ENCODE data around the gene BFSP2.

DNA sequence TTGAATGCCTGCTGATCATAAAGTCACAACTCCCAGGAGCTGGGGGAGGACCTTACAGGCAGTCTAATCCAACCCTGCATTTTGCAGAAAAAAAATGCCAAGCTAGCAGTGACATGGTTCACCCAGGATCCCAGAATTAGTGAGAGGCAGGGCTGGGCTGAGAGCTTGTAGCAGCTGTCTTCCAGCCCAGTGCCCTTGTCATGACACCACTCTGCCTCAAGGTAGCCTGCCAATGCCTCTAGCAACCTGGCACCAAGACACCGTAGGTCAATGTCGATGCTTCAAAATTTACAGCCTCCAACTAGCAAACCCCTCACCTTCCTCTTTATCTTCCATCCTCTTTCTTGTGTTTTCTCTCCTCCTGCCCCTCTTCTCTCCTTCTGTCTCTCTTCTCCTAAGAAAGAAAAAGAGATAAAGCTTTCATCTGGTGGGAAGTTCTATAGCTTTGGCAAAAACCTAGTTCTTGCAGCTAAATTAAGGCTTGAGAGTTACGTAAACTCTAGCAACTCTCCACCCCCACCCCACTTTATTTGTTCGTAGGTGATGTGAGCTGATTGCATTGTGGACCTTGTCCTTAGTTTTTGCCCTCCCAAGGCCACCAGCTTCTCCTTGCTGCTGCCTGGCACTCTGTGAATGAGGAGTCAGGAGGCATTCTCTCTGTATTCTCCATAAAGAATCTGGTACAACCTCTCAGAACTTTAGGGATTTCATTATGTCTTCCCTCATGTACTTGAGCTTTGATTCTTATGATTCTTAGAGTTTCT, 18.3 kb upstream of the BFSP2 start:
- TF ChIP-seq, protein P1, sequence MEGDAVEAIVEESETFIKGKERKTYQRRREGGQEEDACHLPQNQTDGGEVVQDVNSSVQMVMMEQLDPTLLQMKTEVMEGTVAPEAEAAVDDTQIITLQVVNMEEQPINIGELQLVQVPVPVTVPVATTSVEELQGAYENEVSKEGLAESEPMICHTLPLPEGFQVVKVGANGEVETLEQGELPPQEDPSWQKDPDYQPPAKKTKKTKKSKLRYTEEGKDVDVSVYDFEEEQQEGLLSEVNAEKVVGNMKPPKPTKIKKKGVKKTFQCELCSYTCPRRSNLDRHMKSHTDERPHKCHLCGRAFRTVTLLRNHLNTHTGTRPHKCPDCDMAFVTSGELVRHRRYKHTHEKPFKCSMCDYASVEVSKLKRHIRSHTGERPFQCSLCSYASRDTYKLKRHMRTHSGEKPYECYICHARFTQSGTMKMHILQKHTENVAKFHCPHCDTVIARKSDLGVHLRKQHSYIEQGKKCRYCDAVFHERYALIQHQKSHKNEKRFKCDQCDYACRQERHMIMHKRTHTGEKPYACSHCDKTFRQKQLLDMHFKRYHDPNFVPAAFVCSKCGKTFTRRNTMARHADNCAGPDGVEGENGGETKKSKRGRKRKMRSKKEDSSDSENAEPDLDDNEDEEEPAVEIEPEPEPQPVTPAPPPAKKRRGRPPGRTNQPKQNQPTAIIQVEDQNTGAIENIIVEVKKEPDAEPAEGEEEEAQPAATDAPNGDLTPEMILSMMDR (IDR thresholded peaks at IDR 0.05; ENCODE audit: poor library complexity) = no peak
- TF ChIP-seq EZH2 (IDR thresholded peaks at IDR 0.05; ENCODE audit: borderline replicate concordance) = no peak
- TF ChIP-seq EZH2phosphoT487 (IDR thresholded peaks at IDR 0.05; ENCODE audit: low read depth, severe bottlenecking, unreplicated experiment) = no peak
